ENCODE results near the gene SMYD4.
"Not testable (repeated sequence)": the region's sequence is repeated elsewhere in the genome, so short reads cannot be mapped to it uniquely, and the experiment has no call there.

Gene SMYD4

GRCh38 chr17:1782171-1782567 is 47.5 kb downstream of the SMYD4 start:
- DNase-seq, result no peak

GRCh38 chr17:1779571-1780131 is 50.1 kb downstream of the SMYD4 start:
- DNase-seq, result no peak

- no peak for DNase-seq
Observed at GRCh38 chr17:1776857-1777256, 52.8 kb downstream of the SMYD4 start.

GRCh38 chr17:1776328-1776727 is 53.4 kb downstream of the SMYD4 start:
- no peak for DNase-seq

- no peak for DNase-seq
Observed at GRCh38 chr17:1774390-1775176, 55.1 kb downstream of the SMYD4 start.

- DNase-seq, result no peak
Observed at GRCh38 chr17:1773696-1774181, 56.0 kb downstream of the SMYD4 start.

- not testable (repeated sequence) for DNase-seq
Observed at GRCh38 chr17:1773000-1773695, 56.6 kb downstream of the SMYD4 start.

GRCh38 chr17:1769822-1770477 is 59.8 kb downstream of the SMYD4 start:
- DNase-seq, result peak; percentile 97

- no peak for DNase-seq
Observed at GRCh38 chr17:1767358-1767757, 62.3 kb downstream of the SMYD4 start.

GRCh38 chr17:1766382-1767135 is 63.1 kb downstream of the SMYD4 start:
- DNase-seq, result no peak

GRCh38 chr17:1765576-1765975 is 64.1 kb downstream of the SMYD4 start:
- DNase-seq, result no peak

GRCh38 chr17:1764705-1765104 is 65.0 kb downstream of the SMYD4 start:
- not testable (repeated sequence) for DNase-seq

GRCh38 chr17:1764284-1764683 is 65.4 kb downstream of the SMYD4 start:
- DNase-seq, result peak; percentile 37

- no peak for DNase-seq
Observed at GRCh38 chr17:1762901-1763898, 66.5 kb downstream of the SMYD4 start.

GRCh38 chr17:1762233-1762900 is 67.3 kb downstream of the SMYD4 start:
- DNase-seq, result no peak

GRCh38 chr17:1759529-1759928 is 70.2 kb downstream of the SMYD4 start:
- no peak for DNase-seq

GRCh38 chr17:1758807-1759206 is 70.9 kb downstream of the SMYD4 start:
- DNase-seq, result no peak

- no peak for DNase-seq
Observed at GRCh38 chr17:1755827-1756262, 73.9 kb downstream of the SMYD4 start.

GRCh38 chr17:1755252-1755826 is 74.4 kb downstream of the SMYD4 start:
- DNase-seq, result peak; percentile 60

GRCh38 chr17:1754430-1755112 is 75.1 kb downstream of the SMYD4 start:
- no peak for DNase-seq

All from NCI-H2171 (cell line).